SK-N-SH treated with all-trans-retinoic acid at 6 μM for 48 hours (cell line): ENCODE measurements around the gene IL1RL1.

ENCODE experiments used
- ARNTL ChIP-seq: fragments of 450-650 bp; formaldehyde crosslinking; IDR thresholded peaks from 2 replicates; pipeline ENCODE4 v1.5.0; 2020; ENCODE audit warnings: low read depth, mild to moderate bottlenecking, moderate library complexity, borderline replicate concordance
- CREB5 ChIP-seq: fragments of 250-450 bp; sonication (Bioruptor Pico); IDR thresholded peaks from 2 replicates; pipeline ENCODE4 v1.5.1; 2020; ENCODE audit warnings: low read depth, mild to moderate bottlenecking, moderate library complexity
- CSDC2 ChIP-seq: fragments of 250-450 bp; sonication (Bioruptor Pico); IDR thresholded peaks from 2 replicates; pipeline ENCODE4 v1.5.0; 2020; ENCODE audit warnings: mild to moderate bottlenecking, moderate library complexity
- ESRRG ChIP-seq: fragments of 250-450 bp; sonication (Bioruptor Pico); IDR thresholded peaks from 2 replicates; pipeline ENCODE4 v1.6.1; 2021; ENCODE audit warnings: mild to moderate bottlenecking
- ISL1 ChIP-seq: fragments of 250-450 bp; sonication (Bioruptor Pico); IDR thresholded peaks from 2 replicates; pipeline ENCODE4 v2.1.2; 2022; ENCODE audit warnings: mild to moderate bottlenecking, moderate library complexity
- PATZ1 ChIP-seq: fragments of 250-450 bp; sonication (Bioruptor Pico); IDR thresholded peaks from 2 replicates; pipeline ENCODE4 v1.8.0; 2020; ENCODE audit warnings: mild to moderate bottlenecking, moderate library complexity, borderline replicate concordance
- RARB ChIP-seq: fragments of 250-450 bp; sonication (Bioruptor Pico); IDR thresholded peaks from 2 replicates; pipeline ENCODE4 v1.8.0; 2021; ENCODE audit warnings: mild to moderate bottlenecking, moderate library complexity
- TOX ChIP-seq: fragments of 250-450 bp; sonication (Bioruptor Pico); IDR thresholded peaks from 2 replicates; pipeline ENCODE4 v1.8.0; 2021; ENCODE audit warnings: mild to moderate bottlenecking, moderate library complexity, borderline replicate concordance
- TSHZ2 ChIP-seq: fragments of 250-450 bp; sonication (Bioruptor Pico); IDR thresholded peaks from 2 replicates; pipeline ENCODE4 v1.5.0; 2020; ENCODE audit warnings: mild to moderate bottlenecking, moderate library complexity
- ZC3H10 ChIP-seq: fragments of 250-450 bp; sonication (Bioruptor Pico); IDR thresholded peaks from 2 replicates; pipeline ENCODE4 v1.5.1; 2021; ENCODE audit warnings: mild to moderate bottlenecking, moderate library complexity
- ZFP3 ChIP-seq: fragments of 250-450 bp; sonication (Bioruptor Pico); IDR thresholded peaks from 2 replicates; pipeline ENCODE4 v1.5.0; 2020; ENCODE audit warnings: mild to moderate bottlenecking, moderate library complexity
- ZFP30 ChIP-seq: fragments of 450-650 bp; formaldehyde crosslinking; IDR thresholded peaks from 2 replicates; pipeline ENCODE4 v1.5.0; 2022; ENCODE audit warnings: mild to moderate bottlenecking, moderate library complexity
- ZNF565 ChIP-seq: fragments of 450-650 bp; formaldehyde crosslinking; conservative IDR thresholded peaks from 2 replicates; pipeline ENCODE4 v1.5.0; 2020; ENCODE audit warnings: low read depth, mild to moderate bottlenecking, moderate library complexity
- ZNF8 ChIP-seq: fragments of 450-650 bp; formaldehyde crosslinking; IDR thresholded peaks from 2 replicates; pipeline ENCODE4 v1.5.0; 2020; ENCODE audit warnings: mild to moderate bottlenecking, moderate library complexity

- no peak for TF ChIP-seq ZNF565 (CRISPR knock-in tag)
- no peak for TF ChIP-seq ZFP3 (CRISPR knock-in tag)
- TF ChIP-seq TOX (CRISPR knock-in tag): no peak
- TF ChIP-seq CREB5 (CRISPR knock-in tag): no peak
- TF ChIP-seq RARB (CRISPR knock-in tag): no peak
- TF ChIP-seq ISL1 (CRISPR knock-in tag): no peak
- no peak for TF ChIP-seq ESRRG
- TF ChIP-seq ZC3H10 (CRISPR knock-in tag): no peak
- no peak for TF ChIP-seq ZFP30
- TF ChIP-seq PATZ1 (CRISPR knock-in tag): no peak
- no peak for TF ChIP-seq ARNTL
- TF ChIP-seq TSHZ2 (CRISPR knock-in tag): no peak
- TF ChIP-seq CSDC2 (CRISPR knock-in tag): no peak
- TF ChIP-seq ZNF8 (CRISPR knock-in tag): no peak
Measured at GRCh38 chr2:102279391-102279735, 32.0 kb upstream of the IL1RL1 start.
